LNCaP clone FGC (cell line): ENCODE data around the gene NUCB2.

Experiments
- DNase-seq: peaks from one replicate; pipeline ENCODE4 v3.0.0-alpha.2; 2011; ENCODE audit warnings: low read depth
- H3K4me3 ChIP-seq: 2 replicates; pipeline ENCODE4 v1.5.1; 2011; ENCODE audit warnings: mild to moderate bottlenecking, low read depth, low read length, control low read depth
- TF ChIP-seq, protein P1 (sequence below): IDR thresholded peaks from 2 replicates; pipeline ENCODE4 v1.5.1; 2012; ENCODE audit warnings: mild to moderate bottlenecking; ENCODE audit not compliant: control insufficient read depth, insufficient read depth; ENCODE audit errors: extremely low read depth

Gene NUCB2

DNA sequence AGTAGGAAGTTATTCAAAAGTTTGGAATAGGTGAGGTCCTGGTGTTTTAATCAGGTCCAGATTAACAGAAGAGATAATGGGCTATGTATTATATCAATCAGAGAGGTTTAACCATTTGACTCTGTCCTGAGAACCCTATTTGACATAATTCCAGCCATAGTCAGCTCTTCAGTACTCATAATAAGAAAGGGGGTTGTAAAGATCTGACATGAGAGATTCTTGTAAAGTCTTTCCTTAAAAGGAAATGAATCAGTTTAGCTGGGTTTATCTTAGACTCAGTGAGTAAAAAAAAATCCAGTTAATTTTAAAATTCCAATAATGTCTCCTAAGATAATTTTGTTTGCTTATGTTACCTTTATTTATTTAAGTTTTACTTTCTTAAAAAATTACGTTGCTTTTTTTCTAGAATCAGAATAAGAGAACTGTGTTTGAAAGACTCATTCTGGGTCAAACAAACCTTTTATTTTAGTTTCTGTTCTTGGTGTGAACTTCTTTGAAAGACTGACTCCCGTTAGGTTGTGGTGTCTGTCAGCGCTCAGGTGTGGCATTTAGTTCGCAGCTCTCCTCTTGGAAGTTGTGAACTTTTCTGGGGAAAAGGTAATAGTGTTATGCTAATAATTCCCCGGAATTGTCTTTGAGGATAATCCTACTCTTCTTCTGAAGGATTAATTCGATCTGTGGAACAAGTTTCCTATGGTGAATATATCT is 20.5 kb downstream of the NUCB2 start:
- TF ChIP-seq, protein P1, sequence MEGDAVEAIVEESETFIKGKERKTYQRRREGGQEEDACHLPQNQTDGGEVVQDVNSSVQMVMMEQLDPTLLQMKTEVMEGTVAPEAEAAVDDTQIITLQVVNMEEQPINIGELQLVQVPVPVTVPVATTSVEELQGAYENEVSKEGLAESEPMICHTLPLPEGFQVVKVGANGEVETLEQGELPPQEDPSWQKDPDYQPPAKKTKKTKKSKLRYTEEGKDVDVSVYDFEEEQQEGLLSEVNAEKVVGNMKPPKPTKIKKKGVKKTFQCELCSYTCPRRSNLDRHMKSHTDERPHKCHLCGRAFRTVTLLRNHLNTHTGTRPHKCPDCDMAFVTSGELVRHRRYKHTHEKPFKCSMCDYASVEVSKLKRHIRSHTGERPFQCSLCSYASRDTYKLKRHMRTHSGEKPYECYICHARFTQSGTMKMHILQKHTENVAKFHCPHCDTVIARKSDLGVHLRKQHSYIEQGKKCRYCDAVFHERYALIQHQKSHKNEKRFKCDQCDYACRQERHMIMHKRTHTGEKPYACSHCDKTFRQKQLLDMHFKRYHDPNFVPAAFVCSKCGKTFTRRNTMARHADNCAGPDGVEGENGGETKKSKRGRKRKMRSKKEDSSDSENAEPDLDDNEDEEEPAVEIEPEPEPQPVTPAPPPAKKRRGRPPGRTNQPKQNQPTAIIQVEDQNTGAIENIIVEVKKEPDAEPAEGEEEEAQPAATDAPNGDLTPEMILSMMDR: no peak
- H3K4me3 ChIP-seq: no peak overlapping the region
- DNase-seq: no peak

DNA sequence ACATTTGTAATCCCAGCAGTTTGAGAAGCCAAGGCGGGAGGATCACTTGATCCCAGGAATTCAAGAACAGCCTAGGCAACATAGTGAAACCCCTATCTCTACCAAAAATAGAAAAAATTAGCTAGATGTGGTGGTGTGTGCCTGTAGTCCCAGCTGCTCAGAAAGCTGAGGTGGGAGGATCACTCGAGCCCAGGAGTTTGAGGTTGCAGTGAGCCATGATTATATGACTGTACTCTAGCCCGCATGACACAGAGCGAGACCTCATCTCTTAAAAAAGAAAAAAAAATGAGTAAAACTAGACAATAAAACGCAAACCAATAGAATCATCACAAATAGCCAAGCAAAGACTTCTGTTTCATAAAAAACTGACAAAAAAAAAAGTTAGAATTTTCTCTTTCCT is 21.8 kb downstream of the NUCB2 start:
- TF ChIP-seq, protein P1: no peak
- DNase-seq: no peak

DNA sequence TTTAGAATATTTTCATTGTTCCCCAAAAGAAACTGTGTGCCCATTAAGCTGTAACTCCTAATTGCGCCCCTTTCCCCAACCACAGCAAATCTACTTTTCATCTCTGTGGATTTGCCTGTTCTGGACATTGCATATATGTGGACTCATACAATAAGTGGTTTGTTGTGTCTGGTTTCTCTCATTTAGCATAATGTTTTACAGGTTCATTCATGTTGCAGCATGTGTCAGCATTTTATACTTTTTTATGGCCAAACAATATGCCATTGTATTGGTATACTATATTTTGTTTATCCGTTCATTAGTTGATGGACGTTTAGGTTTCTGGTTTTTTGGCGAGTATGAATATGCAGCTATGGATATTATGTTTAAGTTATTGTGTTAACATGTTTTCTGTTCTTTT is 23.8 kb downstream of the NUCB2 start:
- no peak overlapping the region for H3K4me3 ChIP-seq
- DNase-seq: no peak
- TF ChIP-seq, protein P1: no peak

More for the DNA sequence above, 21.8 kb downstream of the NUCB2 start:
- no peak overlapping the region for H3K4me3 ChIP-seq

DNA sequence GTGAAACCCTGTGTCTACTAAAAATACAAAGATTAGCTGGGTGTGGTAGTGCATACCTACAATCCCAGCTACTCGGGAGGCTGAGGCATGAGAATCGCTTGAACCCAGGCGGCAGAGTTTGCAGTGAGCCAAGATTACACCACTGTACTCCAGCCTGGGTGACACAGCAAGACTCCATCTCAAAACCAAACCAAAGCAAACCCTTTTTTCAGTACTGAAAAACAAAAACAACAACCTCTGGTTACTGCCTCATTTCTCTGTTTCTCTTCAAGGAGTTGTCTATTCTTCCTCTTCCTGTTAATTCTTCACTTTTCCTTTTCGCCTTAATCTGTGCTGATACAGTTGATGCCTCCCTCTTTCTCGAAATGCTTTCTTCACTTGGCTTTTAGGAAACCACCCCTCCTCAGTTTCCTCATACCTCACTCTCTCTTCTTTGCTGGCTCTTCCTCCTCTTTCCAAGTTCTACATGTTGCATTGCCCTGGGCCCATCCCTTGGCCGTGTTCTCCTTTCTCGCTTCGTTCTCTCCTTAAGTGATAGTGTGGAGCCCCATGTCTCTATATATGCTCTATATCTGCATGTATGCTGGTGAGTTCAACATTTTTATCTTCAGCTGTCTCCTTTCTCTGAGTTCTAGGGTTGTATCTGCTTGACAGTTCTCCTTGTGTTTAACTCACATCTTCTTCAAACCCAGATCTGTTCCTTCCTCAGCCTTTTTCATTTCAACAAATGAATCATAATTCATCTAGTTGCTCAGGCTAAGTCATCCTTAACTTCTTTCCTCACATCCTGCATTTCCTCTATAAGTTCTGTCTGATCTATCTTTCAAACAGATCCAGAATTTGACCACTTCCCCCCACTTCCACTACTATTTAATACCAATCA is 37.1 kb downstream of the NUCB2 start:
- TF ChIP-seq, protein P1: no peak
- H3K4me3 ChIP-seq: no peak overlapping the region
- no peak for DNase-seq

DNA sequence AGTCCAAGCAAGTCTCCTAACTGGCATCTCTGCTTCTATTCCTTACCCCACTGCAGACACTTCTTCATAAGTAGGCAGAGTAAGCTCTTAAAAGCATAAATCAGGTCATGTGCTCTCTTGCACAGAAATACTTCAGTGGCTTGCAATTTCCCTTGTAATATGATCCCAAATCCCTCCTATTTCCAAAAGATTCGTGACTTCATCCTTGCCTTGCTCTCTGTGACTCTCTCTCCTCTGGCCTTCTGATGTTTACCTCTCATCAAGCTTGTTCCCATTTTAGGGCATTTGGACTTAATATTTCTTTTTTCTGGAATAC is 37.7 kb downstream of the NUCB2 start:
- no peak overlapping the region for H3K4me3 ChIP-seq
- no peak for DNase-seq
- TF ChIP-seq, protein P1: no peak

DNA sequence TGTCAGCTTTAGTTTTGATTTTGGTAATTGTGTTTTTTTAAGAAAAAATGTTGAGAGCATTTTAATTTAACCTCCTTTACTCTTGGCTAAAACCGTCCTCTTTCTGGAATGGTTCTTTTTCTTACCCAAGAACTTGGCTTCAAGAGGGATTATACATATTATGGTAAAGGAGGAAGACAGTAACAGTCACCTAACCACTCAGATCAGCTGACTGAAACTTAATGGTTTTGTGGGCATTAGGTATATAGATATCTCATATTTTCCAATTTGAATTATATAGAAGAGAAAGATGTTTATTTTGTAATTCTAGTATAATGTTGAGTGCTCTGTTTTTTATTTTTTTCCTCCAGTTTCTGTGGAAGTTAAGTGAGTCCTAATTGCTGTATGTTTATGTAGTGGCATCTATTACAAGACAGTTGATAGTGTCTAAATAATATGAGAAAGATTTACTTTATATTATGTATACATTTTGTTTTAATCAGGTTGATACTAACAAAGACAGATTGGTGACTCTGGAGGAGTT is 38.4 kb downstream of the NUCB2 start:
- TF ChIP-seq, protein P1: no peak
- H3K4me3 ChIP-seq: no peak overlapping the region
- no peak for DNase-seq
